PC-3 (cell line): Measurements from ENCODE around the gene MRLN. TPM values are rescaled to one million over a fixed set of nuclear protein-coding genes. Genes with fewer than 3 reads are reported as not detected.
"Not testable (repeated sequence)": the region's sequence is repeated elsewhere in the genome, so short reads cannot be mapped to it uniquely, and the experiment has no call there.

Experiments
- ATAC-seq: fragments of 200-7000 bp; cut with Tn5 transposase; 2 replicates; pipeline ENCODE4 v1.9.1; 2020; ENCODE audit warnings: mild to moderate bottlenecking, moderate library complexity
- BruUV-seq: library from RNA; stranded (reverse); fragments of 400-500 nt; replicated peaks from 2 replicates; lab custom pipeline; 2021; lab: Mats Ljungman, UMichigan
- CTCF ChIA-PET: fragments of 300-600 bp; sonication (Branson Sonifier 250); formaldehyde crosslinking; loops from one replicate; lab custom pipeline; 2022; ENCODE audit warnings: antibody characterized with exemption; lab: Charles Lee
- POLR2A ChIA-PET: fragments of 300-600 bp; sonication (Branson Sonifier 250); formaldehyde crosslinking; loops from one replicate; lab custom pipeline; 2022; ENCODE audit warnings: antibody characterized with exemption; ENCODE audit not compliant: unreplicated experiment; lab: Charles Lee
- DNase-seq: peaks from one replicate; pipeline ENCODE4 v3.0.0-alpha.2; 2015
- H2AFZ ChIP-seq: fragments of 300-600 bp; sonication (generic); 2 replicates; pipeline ENCODE4 v1.6.0; 2016; ENCODE audit warnings: antibody characterized with exemption, low read length
- H3F3A ChIP-seq: fragments of 300-600 bp; sonication (generic); one replicate; pipeline ENCODE4 v1.6.0; 2017; ENCODE audit warnings: antibody characterized with exemption, low read length, control low read depth, mild to moderate bottlenecking; ENCODE audit not compliant: unreplicated experiment
- H3K27ac ChIP-seq: fragments of 300-600 bp; sonication (generic); 2 replicates; pipeline ENCODE4 v1.5.1; 2016; ENCODE audit warnings: mild to moderate bottlenecking, low read length
- H3K27me3 ChIP-seq: fragments of 300-600 bp; sonication (generic); 2 replicates; pipeline ENCODE4 v1.6.1; 2016; ENCODE audit warnings: low read length, mixed read lengths
- H3K36me3 ChIP-seq: fragments of 300-600 bp; sonication (generic); 2 replicates; pipeline ENCODE4 v1.6.1; 2016; ENCODE audit warnings: low read depth, mixed run types, low read length, mixed read lengths
- H3K4me1 ChIP-seq: fragments of 300-600 bp; sonication (generic); 2 replicates; pipeline ENCODE4 v1.5.1; 2016; ENCODE audit warnings: low read length; ENCODE audit not compliant: insufficient read depth
- H3K4me2 ChIP-seq: fragments of 300-600 bp; sonication (generic); 2 replicates; pipeline ENCODE4 v1.6.0; 2016; ENCODE audit warnings: low read length
- H3K4me3 ChIP-seq: fragments of 300-600 bp; sonication (generic); 2 replicates; pipeline ENCODE4 v1.5.1; 2016; ENCODE audit warnings: mild to moderate bottlenecking, low read length, mixed read lengths
- H3K79me2 ChIP-seq: fragments of 300-600 bp; sonication (generic); 2 replicates; pipeline ENCODE4 v1.6.1; 2017; ENCODE audit warnings: low read length, mixed read lengths
- H3K9ac ChIP-seq: fragments of 300-600 bp; sonication (generic); 2 replicates; pipeline ENCODE4 v1.6.0; 2016; ENCODE audit warnings: mild to moderate bottlenecking, low read length
- H3K9me2 ChIP-seq: fragments of 300-600 bp; sonication (generic); replicated peaks from 2 replicates; pipeline ENCODE4 v1.6.1; 2016; ENCODE audit warnings: mixed run types, low read length, mixed read lengths
- H3K9me3 ChIP-seq: fragments of 300-600 bp; sonication (generic); 2 replicates; pipeline ENCODE4 v1.6.1; 2016; ENCODE audit warnings: low read length, mixed read lengths
- H4K20me1 ChIP-seq: fragments of 300-600 bp; sonication (generic); 2 replicates; pipeline ENCODE4 v1.6.1; 2016; ENCODE audit warnings: low read length, mixed read lengths
- EZH2 ChIP-seq: fragments of 300-600 bp; sonication (generic); IDR thresholded peaks from one replicate; pipeline ENCODE4 v1.6.1; 2017; ENCODE audit warnings: antibody characterized with exemption, mild to moderate bottlenecking, low read length; ENCODE audit not compliant: unreplicated experiment
- EZH2phosphoT487 ChIP-seq: fragments of 300-600 bp; sonication (generic); IDR thresholded peaks from 2 replicates; pipeline ENCODE4 v1.6.1; 2018; ENCODE audit warnings: mild to moderate bottlenecking, antibody characterized with exemption, low read length, borderline replicate concordance
- intact Hi-C: fragments of 100-400 bp; cut with micrococcal nuclease; formaldehyde crosslinking; loops from 2 replicates; pipeline ENCODE4 v1.9.0; 2023
- total RNA-seq: library from RNA; depleted of rRNA; stranded (reverse); fragments of >200 nt; gene quantifications from 2 replicates; pipeline ENCODE4 v1.2.3, GENCODE V29; 2014
- TF ChIP-seq, protein P1 (sequence below): fragments of 300-600 bp; sonication (generic); conservative IDR thresholded peaks from 2 replicates; pipeline ENCODE4 v1.5.1; 2017; ENCODE audit warnings: antibody characterized with exemption, low read depth, mild to moderate bottlenecking, low read length

MRLN gene
- total RNA-seq, 1 experiment from 2014 or later: not detected

DNA sequence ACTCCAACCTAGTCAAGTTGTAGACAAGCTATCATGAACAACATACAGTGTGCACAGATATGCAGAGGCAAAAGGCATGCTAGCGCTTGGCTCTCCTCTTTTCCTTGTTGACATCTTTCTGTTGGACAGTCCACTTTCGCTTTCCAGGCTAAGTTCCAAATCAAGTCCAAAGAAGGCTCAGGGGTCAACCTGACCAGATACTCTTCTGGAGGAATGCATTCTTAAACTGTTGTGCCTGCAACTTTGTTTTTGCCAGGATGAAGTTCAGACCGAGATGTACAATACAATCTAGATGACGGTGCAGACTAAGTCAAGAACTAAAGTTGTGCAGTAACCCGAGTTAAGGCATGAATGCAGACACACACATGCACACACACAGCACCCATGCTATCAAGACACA, 35.7 kb upstream of the MRLN start:
- H3K9me2 ChIP-seq, H3K79me2 ChIP-seq, ATAC-seq, H3K27me3 ChIP-seq, CTCF ChIA-PET, intact Hi-C loops, H4K20me1 ChIP-seq, H2AFZ ChIP-seq, H3K9ac ChIP-seq, DNase-seq, H3K9me3 ChIP-seq, H3F3A ChIP-seq, POLR2A ChIA-PET, H3K4me3 ChIP-seq, BruUV-seq, H3K4me2 ChIP-seq, H3K27ac ChIP-seq: not testable (repeated sequence)
- H3K4me1 ChIP-seq: peaks cover 14% of the 10 kb centered on the region
- peaks cover 29% of the 10 kb centered on the region for H3K36me3 ChIP-seq

GRCh38 chr10:59787032-59787431, 33.8 kb upstream of the MRLN start:
- H3F3A ChIP-seq, H3K9ac ChIP-seq, H3K4me1 ChIP-seq, H3K27ac ChIP-seq, H3K4me3 ChIP-seq, H2AFZ ChIP-seq, POLR2A ChIA-PET, H3K27me3 ChIP-seq, H4K20me1 ChIP-seq, H3K79me2 ChIP-seq, BruUV-seq, DNase-seq, H3K9me3 ChIP-seq, intact Hi-C loops, H3K9me2 ChIP-seq, ATAC-seq, CTCF ChIA-PET, H3K4me2 ChIP-seq: not testable (repeated sequence)
- H3K36me3 ChIP-seq: peaks cover 15% of the 10 kb centered on the region

DNA sequence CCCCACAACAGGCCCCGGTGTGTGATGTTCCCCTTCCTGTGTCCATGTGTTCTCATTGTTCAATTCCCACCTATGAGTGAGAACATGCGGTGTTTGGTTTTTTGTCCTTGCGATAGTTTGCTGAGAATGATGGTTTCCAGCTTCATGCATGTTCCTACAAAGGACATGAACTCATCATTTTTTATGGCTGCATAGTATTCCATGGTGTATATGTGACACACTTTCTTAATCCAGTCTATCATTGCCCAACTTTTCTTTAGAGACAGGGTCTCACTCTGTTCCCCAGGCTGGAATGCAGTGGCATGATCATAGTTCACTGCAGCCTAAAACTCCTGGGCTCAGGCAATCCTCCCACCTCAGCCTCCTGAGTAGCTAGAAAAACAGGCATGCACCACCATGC, 32.2 kb upstream of the MRLN start:
- H3K4me1 ChIP-seq, H3K9ac ChIP-seq, ATAC-seq, H3K9me3 ChIP-seq, H3F3A ChIP-seq, H3K36me3 ChIP-seq, H3K79me2 ChIP-seq, H4K20me1 ChIP-seq, H3K4me3 ChIP-seq, intact Hi-C loops, H3K27me3 ChIP-seq, CTCF ChIA-PET, H3K27ac ChIP-seq, H3K9me2 ChIP-seq, BruUV-seq, DNase-seq, H2AFZ ChIP-seq, H3K4me2 ChIP-seq: not testable (repeated sequence)
- POLR2A ChIA-PET: interaction anchor here (0.7 kb wide), 1 partner anchor 127 kb away, joined by 11 read pairs; no protein-coding TSS in a partner anchor

DNA sequence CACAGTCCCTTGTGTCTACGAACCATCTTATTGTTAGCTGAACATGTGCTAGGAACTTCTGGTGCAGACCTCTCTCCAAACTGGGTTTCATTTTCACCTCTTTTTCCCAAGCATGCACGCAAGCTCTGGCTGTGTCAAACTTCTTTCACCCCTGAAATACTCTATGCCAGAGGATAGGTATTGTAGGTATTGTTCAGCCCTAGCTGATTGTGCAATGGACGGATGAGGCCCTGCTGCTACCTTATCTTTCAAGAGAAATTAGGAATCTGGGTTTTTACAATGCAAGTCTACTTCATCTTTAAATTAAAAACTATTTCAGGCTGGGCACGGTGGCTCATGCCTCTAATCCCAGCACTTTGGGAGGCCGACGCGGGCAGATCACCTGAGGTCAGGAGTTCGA, 28.3 kb upstream of the MRLN start:
- no peak overlapping the region for H3K9ac ChIP-seq
- no peaks in the 10 kb centered on the region for H3K4me1 ChIP-seq
- DNase-seq: no peak
- ATAC-seq: no peak
- no peaks in the 10 kb centered on the region for H3K9me2 ChIP-seq
- ChIA-PET CTCF (no interaction called here), POLR2A (no interaction called here)
- H3K79me2 ChIP-seq: no peaks in the 10 kb centered on the region
- no peaks in the 10 kb centered on the region for H3K9me3 ChIP-seq
- H3K4me3 ChIP-seq: no peak overlapping the region
- H3K36me3 ChIP-seq: no peaks in the 10 kb centered on the region
- no peaks in the 10 kb centered on the region for H3F3A ChIP-seq
- BruUV-seq: no TSS peak
- no peaks in the 10 kb centered on the region for H3K27me3 ChIP-seq
- no peaks in the 10 kb centered on the region for H4K20me1 ChIP-seq
- no peak overlapping the region for H3K4me2 ChIP-seq
- intact Hi-C loops: no loop called here
- TF ChIP-seq, protein P1, sequence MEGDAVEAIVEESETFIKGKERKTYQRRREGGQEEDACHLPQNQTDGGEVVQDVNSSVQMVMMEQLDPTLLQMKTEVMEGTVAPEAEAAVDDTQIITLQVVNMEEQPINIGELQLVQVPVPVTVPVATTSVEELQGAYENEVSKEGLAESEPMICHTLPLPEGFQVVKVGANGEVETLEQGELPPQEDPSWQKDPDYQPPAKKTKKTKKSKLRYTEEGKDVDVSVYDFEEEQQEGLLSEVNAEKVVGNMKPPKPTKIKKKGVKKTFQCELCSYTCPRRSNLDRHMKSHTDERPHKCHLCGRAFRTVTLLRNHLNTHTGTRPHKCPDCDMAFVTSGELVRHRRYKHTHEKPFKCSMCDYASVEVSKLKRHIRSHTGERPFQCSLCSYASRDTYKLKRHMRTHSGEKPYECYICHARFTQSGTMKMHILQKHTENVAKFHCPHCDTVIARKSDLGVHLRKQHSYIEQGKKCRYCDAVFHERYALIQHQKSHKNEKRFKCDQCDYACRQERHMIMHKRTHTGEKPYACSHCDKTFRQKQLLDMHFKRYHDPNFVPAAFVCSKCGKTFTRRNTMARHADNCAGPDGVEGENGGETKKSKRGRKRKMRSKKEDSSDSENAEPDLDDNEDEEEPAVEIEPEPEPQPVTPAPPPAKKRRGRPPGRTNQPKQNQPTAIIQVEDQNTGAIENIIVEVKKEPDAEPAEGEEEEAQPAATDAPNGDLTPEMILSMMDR: no peak
- TF ChIP-seq EZH2: no peak
- TF ChIP-seq EZH2phosphoT487: no peak
- no peak overlapping the region for H2AFZ ChIP-seq
- no peak overlapping the region for H3K27ac ChIP-seq
